Globus pallidus (tissue), 1 donor: ENCODE data around the gene FIGN.

Experiments used
- DNase-seq: peaks from one replicate; pipeline ENCODE4 v3.0.0-alpha.2; 2015; ENCODE audit warnings: low spot score

The FIGN gene

GRCh38 chr2:163735685-163736432, at the start of gene FIGN:
TSS of gene FIGN (minus strand) at chr2:163736008. CDS start at chr2:163734927, 1,081 bp downstream.
- DNase-seq = peak; percentile 87

GRCh38 chr2:163785162-163785561, 49.4 kb upstream of the FIGN start:
- no peak for DNase-seq

- DNase-seq = no peak
Observed at GRCh38 chr2:163779970-163780597, 44.3 kb upstream of the FIGN start.

DNA sequence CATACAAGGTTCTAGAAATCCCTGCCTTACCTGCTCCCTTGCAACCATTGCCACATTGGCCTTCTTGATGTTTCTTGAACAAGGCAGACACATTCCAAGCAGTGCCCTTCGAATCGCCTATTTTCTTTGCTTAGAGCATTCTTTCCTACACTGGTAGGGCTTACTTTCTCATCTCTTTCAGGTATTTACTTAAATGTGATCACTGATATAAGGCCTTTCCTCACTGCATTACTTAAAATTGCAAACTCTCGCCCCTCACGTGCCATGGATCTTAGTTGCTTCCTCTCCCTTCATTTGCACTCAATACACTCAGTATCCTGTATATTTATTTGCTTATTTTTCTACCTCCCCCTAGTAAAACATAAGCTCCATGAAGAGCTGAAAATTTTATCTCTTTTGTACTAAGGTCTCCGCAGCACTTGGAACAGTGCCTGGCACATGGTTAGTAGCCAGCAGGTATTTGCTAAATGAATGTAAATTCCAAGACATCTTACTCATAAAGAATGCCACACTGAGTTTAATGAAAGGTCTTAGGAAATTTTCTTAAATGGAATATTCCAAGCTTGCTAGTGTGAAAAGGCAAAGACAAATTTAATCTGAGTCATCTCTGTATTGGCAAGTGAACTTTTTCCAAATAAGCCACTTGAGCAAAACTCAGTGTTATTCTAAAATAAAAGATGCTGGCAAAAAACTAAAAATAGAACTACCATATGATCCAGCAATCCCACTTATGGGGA, 42.4 kb upstream of the FIGN start:
- DNase-seq = no peak

DNA sequence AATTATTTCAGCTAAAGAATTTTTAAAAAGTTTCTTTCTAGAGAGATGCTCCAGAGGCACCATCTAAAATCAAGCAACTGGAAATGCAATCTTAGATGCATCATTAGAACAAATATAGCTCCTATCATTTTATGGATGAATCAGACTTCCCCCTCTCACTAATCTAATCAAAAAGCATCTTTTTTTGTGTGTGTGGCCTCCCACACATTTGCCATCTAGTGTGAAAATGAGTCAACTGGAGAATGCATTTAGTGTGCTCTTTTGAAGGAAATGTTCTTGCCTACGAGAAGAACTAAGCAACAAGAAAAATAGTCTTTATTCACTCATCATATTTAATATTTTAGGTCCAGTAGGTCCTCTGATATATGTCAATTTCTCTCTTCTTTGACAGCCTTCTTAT, 39.5 kb upstream of the FIGN start:
- DNase-seq = no peak

- DNase-seq = no peak
Observed at GRCh38 chr2:163774862-163775261, 39.1 kb upstream of the FIGN start.

DNA sequence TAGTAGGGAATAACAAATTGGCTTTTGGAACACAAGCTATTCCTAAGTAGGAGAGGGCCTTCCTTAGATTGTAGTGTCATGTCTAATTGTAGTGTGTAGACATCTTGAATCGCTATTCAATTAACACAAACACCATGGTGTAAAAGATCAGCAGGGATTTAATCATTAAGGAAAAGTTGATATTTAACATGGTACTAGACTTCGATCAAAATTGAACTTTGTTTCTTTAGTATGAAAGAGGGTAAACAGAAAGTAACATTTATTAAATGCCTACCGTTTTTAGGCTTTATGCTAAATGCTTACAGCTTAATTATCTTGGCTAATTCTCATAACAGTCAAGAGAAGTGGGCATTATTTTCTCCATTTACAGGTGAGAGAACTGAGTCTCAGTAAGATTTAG, 37.5 kb upstream of the FIGN start:
- DNase-seq = no peak

- DNase-seq = no peak
Observed at GRCh38 chr2:163771596-163771995, 35.8 kb upstream of the FIGN start.

GRCh38 chr2:163768881-163769695, 33.3 kb upstream of the FIGN start:
- DNase-seq = no peak

GRCh38 chr2:163767097-163767496, 31.3 kb upstream of the FIGN start:
- DNase-seq = no peak

- DNase-seq = no peak
Observed at GRCh38 chr2:163764566-163764965, 28.8 kb upstream of the FIGN start.

DNA sequence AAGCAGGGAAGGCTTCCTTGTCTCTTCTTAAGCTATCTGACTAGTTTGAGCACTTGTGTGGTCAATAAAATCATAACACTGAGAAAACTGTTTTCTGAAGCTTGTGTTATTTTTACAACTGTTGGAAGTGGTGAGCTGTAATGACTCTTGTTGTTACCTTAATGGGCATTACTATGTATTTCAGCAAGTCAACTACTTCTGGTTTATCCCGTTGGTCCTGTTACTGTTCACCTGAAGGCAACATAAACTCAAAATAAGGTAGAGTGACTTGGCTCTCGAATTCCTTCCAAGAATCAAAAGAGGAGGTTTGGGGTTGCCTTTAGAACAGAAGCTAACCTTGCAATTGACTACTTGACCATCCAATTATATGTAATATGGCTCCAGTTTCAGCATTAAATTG, 23.2 kb upstream of the FIGN start:
- DNase-seq = no peak

GRCh38 chr2:163757814-163758213, 22.0 kb upstream of the FIGN start:
- no peak for DNase-seq

- no peak for DNase-seq
Observed at GRCh38 chr2:163756588-163756987, 20.8 kb upstream of the FIGN start.

DNA sequence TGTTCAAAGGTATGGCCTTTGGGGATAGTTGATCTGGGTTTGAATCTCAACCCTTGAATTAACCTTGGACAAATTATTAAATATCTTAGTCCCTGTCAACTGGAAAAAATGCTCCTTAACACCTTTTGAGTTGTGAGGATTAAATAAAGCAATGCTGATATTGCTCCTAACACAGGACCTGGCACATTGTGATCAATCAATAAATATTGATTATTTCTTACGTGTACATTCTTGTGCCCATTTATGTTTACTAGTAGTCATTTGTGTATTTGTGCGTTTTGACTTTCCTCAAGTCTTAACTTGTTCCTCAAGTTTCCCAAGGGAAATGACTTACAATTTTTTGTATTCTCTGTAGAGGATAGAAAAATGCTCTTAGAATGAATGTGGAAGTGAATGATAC, 19.6 kb upstream of the FIGN start:
- DNase-seq = no peak

DNA sequence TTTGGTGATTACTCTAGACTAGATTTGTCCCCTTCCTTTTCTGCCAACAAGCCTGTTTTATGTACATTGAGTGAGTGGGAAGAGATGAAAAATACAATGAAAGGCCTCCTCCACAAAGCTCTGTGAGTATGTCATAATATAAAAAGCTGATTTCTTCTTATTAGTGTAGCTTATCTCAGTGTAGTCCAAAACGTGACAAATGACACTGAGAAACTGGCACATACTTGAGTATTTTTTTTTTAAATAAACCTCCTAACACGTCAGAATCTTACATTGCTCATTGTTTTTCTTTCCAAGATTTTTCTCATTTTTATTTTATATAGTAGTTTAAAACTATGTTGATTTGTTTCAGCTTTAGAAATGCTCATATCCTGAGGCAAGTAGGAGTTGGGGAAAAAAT, 17.9 kb upstream of the FIGN start:
- DNase-seq = no peak

GRCh38 chr2:163752267-163752666, 16.5 kb upstream of the FIGN start:
- no peak for DNase-seq

DNA sequence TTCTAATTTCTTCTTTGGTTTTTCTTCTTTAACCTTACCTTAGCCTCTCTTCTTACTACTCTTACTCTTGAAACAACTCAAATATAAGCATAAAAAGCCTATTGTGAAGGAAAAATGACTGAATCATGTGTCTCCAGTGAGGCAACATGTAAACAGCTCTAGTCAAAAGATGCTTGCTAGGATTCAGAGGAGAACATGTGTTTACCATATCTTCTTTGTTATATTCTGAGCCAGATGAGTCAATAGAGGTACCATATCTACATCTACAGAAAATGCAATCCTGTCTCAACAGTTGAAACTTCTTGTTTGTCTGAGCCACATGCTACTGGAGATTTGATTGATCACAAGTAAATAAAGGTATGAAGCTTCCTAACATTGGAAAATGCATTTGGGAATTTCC, 15.9 kb upstream of the FIGN start:
- DNase-seq = no peak

- DNase-seq = no peak
Observed at GRCh38 chr2:163748420-163748819, 12.6 kb upstream of the FIGN start.

GRCh38 chr2:163741435-163741834, 5.6 kb upstream of the FIGN start:
- DNase-seq = no peak

DNA sequence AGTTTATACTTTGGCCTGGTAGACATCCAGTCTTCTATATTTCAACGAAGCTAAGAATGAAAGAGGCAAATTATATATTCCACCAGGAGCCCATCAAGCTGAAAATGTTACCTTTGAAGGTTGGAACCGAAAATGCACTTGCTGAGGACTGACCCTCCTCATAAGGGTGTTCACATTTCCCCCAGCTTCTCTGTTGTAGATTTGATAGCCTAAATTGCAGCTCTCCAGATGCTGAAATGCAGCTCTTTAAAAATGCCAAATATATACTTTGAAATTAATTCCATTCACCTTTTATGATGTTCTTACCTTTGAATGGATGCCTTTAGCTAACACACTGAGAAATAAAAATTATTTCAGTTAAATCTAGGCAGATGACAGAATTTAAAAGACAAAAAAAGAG, 1.8 kb upstream of the FIGN start:
- no peak for DNase-seq

GRCh38 chr2:163737190-163737439, 1.3 kb upstream of the FIGN start:
- DNase-seq = no peak
